ENCODE measurements around the gene PDE12.
A peak's percentile ranks its signal among the peaks of the same experiment; 100 is the strongest.

Gene PDE12

GRCh38 chr3:57545636-57546268, 10.3 kb upstream of the PDE12 start:
- in situ Hi-C loops (cut with MboI; ENCODE audit: low sequenced_read_pairs, unreplicated experiment) = no loop called here
- no peak for DNase-seq (ENCODE audit: low spot score)
- TF ChIP-seq CTCF (IDR thresholded peaks at IDR 0.05; ENCODE audit: borderline replicate concordance, control extremely low read depth, extremely low read depth, insufficient read depth, missing control alignments) = no peak

- no peak for TF ChIP-seq CTCF (IDR thresholded peaks at IDR 0.05; ENCODE audit: borderline replicate concordance, control extremely low read depth, extremely low read depth, insufficient read depth, missing control alignments)
- in situ Hi-C loops (cut with MboI; ENCODE audit: low sequenced_read_pairs, unreplicated experiment) = no loop called here
- no peak for DNase-seq (ENCODE audit: low spot score)
Measured at GRCh38 chr3:57546616-57547015, 9.5 kb upstream of the PDE12 start.

- in situ Hi-C loops (cut with MboI; ENCODE audit: low sequenced_read_pairs, unreplicated experiment) = no loop called here
- TF ChIP-seq CTCF (IDR thresholded peaks at IDR 0.05; ENCODE audit: borderline replicate concordance, control extremely low read depth, extremely low read depth, insufficient read depth, missing control alignments) = no peak
- DNase-seq (ENCODE audit: low spot score) = no peak
Measured at GRCh38 chr3:57555306-57555705, 768 bp upstream of the PDE12 start.

GRCh38 chr3:57556459-57557084, 498 bp downstream of the PDE12 start:
- in situ Hi-C loops (cut with MboI; ENCODE audit: low sequenced_read_pairs, unreplicated experiment) = no loop called here
- TF ChIP-seq CTCF (IDR thresholded peaks at IDR 0.05; ENCODE audit: borderline replicate concordance, control extremely low read depth, extremely low read depth, insufficient read depth, missing control alignments) = no peak
- peak; percentile 52 for DNase-seq (ENCODE audit: low spot score)

GRCh38 chr3:57557085-57557537, 1.0 kb downstream of the PDE12 start:
- no peak for TF ChIP-seq CTCF (IDR thresholded peaks at IDR 0.05; ENCODE audit: borderline replicate concordance, control extremely low read depth, extremely low read depth, insufficient read depth, missing control alignments)
- in situ Hi-C loops (cut with MboI; ENCODE audit: low sequenced_read_pairs, unreplicated experiment) = no loop called here
- DNase-seq (ENCODE audit: low spot score) = peak; percentile 62

- no peak for TF ChIP-seq CTCF (IDR thresholded peaks at IDR 0.05; ENCODE audit: borderline replicate concordance, control extremely low read depth, extremely low read depth, insufficient read depth, missing control alignments)
- DNase-seq (ENCODE audit: low spot score) = no peak
- in situ Hi-C loops (cut with MboI; ENCODE audit: low sequenced_read_pairs, unreplicated experiment) = no loop called here
Measured at GRCh38 chr3:57559526-57559925, 3.5 kb downstream of the PDE12 start.

All from GM13976 (cell line).